ENCODE results near the gene THRA. TPM values are rescaled to one million over a fixed set of nuclear protein-coding genes. Genes with fewer than 3 reads are reported as not detected.

THRA gene, protein sequence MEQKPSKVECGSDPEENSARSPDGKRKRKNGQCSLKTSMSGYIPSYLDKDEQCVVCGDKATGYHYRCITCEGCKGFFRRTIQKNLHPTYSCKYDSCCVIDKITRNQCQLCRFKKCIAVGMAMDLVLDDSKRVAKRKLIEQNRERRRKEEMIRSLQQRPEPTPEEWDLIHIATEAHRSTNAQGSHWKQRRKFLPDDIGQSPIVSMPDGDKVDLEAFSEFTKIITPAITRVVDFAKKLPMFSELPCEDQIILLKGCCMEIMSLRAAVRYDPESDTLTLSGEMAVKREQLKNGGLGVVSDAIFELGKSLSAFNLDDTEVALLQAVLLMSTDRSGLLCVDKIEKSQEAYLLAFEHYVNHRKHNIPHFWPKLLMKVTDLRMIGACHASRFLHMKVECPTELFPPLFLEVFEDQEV
- 3.5 and 22.0 TPM in 2 replicates for total RNA-seq

DNA sequence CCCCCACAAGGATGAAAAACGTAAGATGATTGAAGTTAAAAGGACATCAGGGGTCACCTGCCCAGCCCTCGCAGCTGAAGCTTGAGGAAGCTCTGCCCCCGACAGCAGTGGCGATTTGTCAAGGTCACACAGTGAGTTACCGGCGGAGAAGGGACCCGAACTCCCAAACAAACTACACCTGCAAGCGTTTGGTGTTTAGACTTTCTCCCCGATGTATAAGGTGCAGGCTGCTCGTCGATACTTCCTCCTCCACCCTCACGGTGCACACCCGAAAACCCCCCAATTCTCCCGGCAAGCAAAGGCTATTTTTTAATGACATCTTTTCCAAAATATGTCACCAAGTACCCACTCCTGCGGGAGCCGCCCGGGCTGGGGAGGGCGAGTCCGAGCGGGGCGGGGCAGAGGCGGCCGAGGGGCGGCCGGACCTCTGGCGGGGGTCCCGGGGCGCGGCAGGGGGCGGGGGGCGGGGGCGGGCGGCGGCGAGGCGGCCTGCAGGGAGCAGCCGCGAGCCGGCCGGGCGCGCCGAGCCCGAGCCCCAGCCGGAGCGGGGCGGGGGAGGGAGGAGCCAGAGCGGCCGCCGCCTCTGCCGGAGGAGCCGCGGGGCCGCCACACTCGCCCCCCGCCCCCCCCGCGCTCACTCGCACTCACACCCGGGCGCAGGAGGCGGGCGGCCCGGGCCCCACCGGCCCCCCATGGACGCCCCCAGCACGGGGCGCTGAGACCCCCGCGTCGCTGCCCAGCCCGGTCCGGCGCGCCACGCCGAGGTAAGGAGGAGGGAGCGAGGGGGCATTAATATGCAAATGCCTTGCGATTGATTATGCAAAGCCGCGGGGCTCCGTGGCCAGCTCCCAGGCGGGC, at the start of gene THRA:
TSS of gene THRA (plus strand) at position 637 of the 858 bp plus-strand sequence. CDS start 11,524 bp downstream, outside the sequence.
- no peak for DNase-seq (ENCODE audit: low read depth)

DNA sequence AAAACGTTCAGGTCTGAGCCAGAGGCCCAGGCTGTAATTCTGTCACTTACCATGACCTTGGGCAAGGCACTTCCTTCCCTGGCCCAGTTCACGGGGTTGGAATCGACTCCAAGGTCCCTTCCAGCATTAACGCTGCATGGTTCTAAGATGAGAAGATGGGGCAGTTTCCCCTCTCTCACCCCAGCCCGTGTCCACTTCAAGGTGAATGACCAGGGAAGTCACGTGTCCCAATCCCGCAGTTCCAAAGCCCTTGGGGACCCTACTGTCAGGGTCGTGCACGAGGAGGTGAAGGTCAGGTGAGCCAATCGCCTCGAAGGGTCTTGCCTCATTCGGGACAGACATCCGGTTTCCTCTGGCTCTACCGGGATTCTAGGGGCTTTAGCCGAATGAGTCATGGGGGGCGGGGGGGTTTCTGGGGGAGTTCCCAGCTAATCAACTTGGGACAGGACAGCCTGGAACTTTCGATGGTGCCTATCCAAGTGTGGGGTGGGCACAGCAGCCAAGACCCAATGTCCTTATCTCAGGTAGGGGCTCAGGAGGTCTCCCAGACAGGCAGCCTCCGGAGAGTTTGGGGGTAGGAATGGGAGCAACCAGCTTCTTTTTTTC, 48.3 kb upstream of the THRA start:
- no peak for DNase-seq (ENCODE audit: low read depth)

DNA sequence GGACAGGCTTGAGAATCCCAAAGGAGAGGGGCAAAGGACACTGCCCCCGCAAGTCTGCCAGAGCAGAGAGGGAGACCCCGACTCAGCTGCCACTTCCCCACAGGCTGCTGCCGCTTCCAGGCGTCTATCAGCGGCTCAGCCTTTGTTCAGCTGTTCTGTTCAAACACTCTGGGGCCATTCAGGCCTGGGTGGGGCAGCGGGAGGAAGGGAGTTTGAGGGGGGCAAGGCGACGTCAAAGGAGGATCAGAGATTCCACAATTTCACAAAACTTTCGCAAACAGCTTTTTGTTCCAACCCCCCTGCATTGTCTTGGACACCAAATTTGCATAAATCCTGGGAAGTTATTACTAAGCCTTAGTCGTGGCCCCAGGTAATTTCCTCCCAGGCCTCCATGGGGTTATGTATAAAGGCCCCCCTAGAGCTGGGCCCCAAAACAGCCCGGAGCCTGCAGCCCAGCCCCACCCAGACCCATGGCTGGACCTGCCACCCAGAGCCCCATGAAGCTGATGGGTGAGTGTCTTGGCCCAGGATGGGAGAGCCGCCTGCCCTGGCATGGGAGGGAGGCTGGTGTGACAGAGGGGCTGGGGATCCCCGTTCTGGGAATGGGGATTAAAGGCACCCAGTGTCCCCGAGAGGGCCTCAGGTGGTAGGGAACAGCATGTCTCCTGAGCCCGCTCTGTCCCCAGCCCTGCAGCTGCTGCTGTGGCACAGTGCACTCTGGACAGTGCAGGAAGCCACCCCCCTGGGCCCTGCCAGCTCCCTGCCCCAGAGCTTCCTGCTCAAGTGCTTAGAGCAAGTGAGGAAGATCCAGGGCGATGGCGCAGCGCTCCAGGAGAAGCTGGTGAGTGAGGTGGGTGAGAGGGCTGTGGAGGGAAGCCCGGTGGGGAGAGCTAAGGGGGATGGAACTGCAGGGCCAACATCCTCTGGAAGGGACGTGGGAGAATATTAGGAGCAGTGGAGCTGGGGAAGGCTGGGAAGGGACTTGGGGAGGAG, 47.5 kb upstream of the THRA start, which contains the start of gene CSF3:
TSS of gene CSF3 (plus strand) at position 436 of the 993 bp plus-strand sequence. CDS start at position 471, 35 bp downstream.
- no peak for DNase-seq (ENCODE audit: low read depth)

DNA sequence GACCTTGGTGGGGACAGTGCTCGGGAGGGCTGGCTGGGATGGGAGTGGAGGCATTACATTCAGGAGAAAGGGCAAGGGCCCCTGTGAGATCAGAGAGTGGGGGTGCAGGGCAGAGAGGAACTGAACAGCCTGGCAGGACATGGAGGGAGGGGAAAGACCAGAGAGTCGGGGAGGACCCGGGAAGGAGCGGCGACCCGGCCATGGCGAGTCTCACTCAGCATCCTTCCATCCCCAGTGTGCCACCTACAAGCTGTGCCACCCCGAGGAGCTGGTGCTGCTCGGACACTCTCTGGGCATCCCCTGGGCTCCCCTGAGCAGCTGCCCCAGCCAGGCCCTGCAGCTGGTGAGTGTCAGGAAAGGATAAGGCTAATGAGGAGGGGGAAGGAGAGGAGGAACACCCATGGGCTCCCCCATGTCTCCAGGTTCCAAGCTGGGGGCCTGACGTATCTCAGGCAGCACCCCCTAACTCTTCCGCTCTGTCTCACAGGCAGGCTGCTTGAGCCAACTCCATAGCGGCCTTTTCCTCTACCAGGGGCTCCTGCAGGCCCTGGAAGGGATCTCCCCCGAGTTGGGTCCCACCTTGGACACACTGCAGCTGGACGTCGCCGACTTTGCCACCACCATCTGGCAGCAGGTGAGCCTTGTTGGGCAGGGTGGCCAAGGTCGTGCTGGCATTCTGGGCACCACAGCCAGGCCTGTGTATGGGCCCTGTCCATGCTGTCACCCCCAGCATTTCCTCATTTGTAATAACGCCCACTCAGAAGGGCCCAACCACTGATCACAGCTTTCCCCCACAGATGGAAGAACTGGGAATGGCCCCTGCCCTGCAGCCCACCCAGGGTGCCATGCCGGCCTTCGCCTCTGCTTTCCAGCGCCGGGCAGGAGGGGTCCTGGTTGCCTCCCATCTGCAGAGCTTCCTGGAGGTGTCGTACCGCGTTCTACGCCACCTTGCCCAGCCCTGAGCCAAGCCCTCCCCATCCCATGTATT, 46.5 kb upstream of the THRA start:
- DNase-seq (ENCODE audit: low read depth) = no peak

DNA sequence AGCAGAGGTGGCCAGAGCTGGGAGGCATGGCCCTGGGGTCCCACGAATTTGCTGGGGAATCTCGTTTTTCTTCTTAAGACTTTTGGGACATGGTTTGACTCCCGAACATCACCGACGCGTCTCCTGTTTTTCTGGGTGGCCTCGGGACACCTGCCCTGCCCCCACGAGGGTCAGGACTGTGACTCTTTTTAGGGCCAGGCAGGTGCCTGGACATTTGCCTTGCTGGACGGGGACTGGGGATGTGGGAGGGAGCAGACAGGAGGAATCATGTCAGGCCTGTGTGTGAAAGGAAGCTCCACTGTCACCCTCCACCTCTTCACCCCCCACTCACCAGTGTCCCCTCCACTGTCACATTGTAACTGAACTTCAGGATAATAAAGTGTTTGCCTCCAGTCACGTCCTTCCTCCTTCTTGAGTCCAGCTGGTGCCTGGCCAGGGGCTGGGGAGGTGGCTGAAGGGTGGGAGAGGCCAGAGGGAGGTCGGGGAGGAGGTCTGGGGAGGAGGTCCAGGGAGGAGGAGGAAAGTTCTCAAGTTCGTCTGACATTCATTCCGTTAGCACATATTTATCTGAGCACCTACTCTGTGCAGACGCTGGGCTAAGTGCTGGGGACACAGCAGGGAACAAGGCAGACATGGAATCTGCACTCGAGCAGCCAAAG, 45.2 kb upstream of the THRA start:
- DNase-seq (ENCODE audit: low read depth) = no peak

DNA sequence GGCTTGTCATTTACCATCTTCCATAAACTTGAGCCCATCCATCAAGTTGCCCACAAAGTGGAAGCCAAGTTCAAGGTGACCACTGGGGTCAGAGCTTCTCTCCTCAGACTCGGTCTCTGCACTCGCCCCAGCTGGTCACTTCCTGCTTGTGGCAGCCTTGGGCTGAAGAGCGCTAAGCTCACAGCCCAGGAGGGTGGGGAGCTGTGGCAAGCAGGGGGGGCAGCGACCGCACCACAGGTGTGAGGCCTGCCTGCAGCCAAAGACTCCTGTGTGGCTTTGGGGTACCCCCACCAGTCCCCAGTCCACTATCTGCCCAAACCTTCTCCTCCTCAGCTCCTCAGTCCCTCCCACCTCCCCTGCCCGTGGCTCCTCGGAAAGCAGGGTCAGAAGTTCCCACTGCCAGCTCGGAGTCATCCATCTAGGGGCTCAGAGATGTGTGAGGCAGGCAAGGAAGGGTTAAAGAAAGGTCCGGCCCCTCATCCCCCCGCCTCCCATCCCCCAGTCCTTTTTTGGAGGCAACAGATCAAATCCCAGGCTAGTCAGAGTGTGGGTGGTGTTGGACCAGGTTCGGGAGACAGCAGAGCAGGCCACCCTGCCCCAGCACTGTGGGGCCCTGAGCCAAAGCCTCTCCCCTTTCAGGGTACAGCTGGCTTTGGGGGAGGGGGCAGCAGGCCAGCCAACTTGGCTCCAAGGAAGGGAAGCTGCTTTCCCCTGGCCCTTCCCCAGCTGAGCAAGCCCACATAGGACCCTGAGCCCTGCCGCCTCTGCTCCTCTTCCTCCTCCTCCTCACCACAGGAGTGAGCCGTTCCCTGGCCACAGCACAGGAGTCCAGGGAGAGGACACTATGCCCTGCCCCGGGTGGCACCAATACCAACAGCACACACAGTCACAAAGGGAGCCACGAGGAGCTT, 44.3 kb upstream of the THRA start:
- DNase-seq (ENCODE audit: low read depth) = no peak

DNA sequence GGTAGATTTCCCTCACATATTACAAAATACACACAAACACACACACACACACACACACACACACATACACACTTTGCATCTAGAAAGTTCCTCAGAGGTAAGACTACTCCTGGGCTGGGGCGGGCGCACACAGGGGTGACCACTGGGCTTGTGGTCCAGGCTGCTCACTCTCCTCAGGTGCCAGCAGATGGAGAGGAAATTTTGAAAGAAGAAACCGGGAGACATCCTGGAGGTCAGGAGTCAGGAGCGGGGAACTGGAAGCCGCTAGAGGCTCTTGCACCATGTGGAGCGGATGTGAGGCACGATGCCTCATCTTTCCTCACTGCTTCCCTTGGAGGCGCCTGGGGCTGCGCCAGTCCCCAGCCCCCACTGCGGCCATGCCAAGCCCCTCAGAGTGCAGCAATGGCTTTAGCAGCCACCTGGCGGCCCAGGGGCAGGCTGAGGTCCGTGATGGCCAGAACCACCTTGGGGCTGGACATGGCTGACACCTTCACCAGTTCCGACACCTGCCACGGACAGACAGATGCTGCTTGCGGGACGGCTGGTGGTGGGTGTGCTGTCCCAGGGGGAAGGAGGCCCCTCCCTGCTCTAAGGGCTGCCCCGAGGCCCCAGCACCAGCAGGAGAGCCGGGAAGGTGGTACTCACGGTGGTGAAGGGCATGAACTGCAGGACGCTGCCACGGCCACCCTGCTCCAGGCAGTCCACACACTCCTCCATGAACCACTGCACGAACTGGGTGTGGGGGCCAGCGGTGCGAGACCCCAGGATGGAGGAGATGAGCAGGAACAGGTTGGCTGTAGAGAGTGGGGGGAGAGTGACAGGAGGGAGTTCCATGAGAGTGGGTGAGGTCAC, 43.4 kb upstream of the THRA start:
- no peak for DNase-seq (ENCODE audit: low read depth)

DNA sequence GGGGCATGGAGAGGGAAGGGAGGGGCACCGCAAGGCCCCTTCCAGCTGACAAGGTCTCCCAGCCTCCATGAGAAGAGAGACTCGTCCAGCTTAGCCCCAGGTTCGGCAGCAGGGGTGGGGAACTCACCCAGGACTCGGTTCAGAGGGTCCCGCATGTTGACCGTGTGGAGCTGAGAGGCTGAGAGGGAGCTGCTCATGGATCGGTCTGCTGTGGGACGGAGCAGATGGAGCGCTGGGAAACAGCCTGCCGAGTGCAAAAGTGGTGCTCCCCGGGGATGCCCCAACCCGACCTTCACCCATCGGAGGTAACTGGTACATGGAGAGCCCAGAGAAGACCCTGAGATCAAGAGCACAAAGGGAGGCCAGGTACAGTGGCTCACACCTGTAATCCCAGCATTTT, 42.6 kb upstream of the THRA start:
- no peak for DNase-seq (ENCODE audit: low read depth)

DNA sequence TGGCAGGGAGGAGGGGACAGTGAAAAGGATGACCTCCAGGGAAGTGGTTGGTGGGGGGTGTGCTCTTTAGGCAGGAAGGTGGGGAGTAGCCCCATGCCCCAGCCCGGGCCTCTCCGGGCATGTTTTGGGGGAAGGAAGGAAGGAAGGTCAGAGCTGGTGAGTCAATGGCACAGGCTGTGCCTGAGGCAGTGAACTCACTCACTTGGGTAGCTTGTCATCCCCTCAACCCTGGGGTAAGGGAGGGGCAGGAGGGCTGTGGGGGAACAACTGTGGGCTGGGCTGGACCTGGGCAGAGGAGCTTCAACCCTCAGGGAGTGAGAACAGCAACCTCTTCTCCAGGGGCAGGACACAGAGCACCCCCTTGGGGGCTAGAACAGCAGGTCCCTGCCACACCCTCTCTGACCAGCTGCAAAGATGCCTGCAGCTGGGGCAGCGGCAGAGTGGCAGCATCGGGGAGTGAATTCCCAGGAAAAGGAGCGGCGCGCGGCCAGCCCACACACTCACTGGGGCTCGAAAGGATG, 41.3 kb upstream of the THRA start:
- DNase-seq (ENCODE audit: low read depth) = peak; percentile 80

DNA sequence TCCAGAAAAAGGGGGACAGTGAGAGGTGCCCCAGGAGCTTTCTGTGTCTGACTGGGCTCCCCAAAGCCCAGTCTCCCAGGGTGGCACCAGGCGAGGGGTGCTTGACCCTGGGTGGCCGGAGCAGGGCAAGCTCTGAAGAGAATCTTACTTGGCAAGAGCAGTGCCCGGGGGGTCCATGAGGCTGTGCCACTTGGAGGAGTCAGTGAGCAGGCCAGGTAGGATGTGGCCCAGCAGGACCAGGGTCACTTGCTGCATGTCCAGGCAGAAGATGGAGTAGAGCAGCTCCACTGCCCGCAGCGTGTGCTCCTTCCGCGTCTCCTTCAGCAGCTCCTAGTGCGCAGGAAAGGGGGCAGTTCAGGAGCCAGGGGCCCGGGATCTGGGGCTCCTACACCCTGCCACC, 40.3 kb upstream of the THRA start:
- no peak for DNase-seq (ENCODE audit: low read depth)

DNA sequence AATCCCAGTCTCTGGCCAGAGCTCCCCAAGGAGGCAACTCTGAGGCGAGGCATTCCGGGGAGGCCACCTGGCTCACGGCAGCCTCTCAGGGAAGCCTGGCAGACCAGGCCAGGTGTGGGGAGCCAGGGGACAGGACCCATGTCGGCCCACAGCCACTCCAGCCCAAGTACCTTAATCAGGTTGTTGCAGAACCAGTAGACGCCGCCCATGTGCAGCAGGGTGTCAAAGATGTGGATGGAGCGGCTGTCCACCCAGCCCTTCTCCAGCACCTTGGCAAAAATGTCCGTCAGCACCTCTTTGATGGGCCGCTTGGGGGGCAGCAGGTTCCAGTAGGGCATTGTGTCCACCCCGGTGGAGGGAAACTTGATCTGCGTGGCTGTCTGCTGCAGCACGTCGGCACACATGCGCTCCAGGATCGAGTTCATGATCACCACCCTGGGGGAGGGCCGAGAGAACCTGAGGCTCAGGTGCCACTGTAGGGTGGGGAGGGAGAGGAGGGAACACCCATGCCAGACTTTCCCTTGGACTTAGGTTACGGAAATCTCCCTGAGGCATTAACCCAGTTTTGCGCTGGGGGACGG, 39.7 kb upstream of the THRA start:
- no peak for DNase-seq (ENCODE audit: low read depth)

DNA sequence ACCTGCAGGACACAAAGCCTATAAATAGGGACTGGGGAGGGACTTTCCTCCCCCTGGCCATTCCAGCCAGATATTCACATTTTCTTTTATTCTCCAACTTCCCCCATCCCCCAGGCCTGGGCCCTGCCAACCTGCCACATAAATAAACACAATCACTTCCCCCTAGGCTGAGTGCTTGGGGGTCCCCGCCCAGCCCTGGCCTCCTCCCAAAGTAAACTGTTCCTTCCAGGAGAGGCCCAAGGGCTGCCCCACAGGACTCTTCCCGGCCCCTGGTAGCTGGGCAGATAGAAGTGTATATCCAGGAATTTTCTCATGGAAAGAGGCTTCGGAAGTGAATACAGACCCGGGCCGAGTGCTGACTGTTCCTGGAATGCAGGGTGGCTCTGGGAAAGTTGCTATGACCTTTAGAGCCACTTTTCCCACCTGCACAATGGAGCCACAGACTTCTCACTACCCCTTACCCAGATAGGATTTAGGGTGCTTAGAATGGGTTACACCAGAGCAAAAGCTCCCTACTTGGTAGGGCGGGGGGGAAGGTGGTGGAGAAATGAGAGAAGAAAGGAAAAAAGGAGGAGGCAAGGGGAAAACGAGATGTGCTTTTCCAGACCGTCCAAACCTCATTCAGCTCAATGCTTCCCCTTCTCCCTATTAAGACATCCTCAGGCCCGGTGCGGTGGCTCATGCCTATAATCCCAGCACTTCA, 39.0 kb upstream of the THRA start:
- DNase-seq (ENCODE audit: low read depth) = no peak

DNA sequence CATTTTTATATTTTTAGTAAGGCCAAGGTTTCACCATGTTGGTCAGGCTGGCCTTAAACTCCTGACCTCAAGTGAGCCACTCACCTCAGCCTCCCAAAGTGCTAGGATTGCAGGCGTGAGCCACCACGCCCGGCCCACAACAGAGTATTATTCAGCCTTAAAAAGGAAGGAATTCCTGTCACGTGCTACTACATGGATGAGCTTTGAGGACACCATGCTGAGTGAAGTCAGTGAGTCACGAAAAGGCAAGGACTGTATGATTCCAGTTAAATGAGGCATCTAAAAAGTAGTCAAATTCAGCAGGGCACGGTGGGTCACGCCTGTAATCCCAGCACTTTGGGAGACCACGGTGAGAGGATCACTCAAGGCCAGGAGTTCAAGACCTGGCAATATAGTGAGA, 37.9 kb upstream of the THRA start:
- no peak for DNase-seq (ENCODE audit: low read depth)

DNA sequence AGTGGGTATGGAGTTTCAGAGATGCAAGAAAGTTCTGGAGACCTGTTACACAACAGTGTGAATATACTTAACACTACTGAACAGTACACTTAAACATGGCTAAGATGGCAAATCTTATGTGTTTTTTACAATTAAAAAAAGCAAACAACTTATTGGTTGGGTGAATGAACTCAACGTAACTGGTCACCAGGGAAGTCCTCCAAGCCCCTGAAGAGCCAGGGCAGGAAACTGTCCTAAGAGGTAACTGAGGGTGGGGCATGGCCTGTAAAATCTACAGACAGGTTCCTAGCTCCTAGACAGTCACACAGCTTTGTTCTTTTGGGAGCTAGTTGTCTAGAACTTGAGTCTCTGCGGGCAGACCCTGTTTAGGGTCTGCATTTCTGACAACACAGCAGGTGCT, 37.2 kb upstream of the THRA start:
- DNase-seq (ENCODE audit: low read depth) = no peak

DNA sequence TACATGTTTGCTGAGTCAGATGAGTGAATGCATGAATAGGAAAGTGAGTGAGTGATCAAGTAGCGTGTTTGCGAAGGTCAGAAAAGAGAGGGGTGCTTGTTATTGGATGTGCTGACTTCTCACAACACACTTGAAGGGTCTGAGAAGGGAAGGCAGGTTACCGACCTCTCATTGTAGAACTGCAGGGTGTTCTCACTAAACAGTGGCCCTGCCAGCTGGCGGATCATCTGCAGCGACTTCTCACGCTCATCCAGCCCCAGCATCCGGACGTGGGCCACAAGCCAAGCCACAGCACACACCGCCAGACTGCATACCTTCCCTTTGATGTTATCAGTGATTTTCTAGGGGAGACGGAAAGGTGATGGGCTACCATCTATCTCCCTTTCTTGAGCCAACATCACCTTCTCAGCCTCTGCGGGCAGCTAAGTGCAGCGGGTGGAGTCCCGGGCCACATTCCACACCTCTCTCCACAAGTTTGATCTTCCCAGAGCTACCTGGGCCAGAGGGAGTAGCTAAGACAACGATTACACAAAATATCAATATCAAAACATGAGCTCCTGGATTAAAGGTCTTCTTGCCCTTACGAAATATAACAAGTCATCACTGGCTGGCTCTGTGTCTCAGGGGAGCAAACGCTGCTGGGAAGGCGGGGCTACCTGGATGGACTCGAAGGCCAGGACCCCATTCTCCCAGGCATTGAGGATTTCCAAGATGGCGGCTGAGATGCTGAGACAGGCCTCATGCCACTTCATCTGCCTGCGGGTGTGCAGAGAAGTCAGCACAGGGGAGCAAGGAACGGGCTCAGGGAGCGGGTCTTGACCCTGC, 36.6 kb upstream of the THRA start:
- DNase-seq (ENCODE audit: low read depth) = no peak
